ENCODE data around the gene ZNF221. TPM values are rescaled to one million over a fixed set of nuclear protein-coding genes. Genes with fewer than 3 reads are reported as not detected.
A peak's percentile ranks its signal among the peaks of the same experiment; 100 is the strongest.

Gene ZNF221
- total and polyA plus RNA-seq, 2 donors (not counting 1 experiment from before 2014, with no cell fraction given) = 0.63 to 7.0 TPM

- H3K4me3 Mint-ChIP-seq = peak within 1 kb of the TSS; percentile 97
- peaks cover 2 to 18% of the 10 kb centered on the region in 2 experiments for H3K36me3 ChIP-seq (replicated peaks in 1 of 2; ENCODE audit: control extremely low read depth in 1 of 2, control insufficient read depth in 1 of 2, extremely low read depth in 1 of 2, insufficient read depth in 2 of 2, low read length in 1 of 2)
- no peaks in the 10 kb centered on the region for H3K27me3 Mint-ChIP-seq
- H3K4me2 ChIP-seq (replicated peaks; ENCODE audit: low read depth, low read length, poor library complexity, severe bottlenecking) = peak within 1 kb of the TSS; percentile 91
- CTCF ChIA-PET = interaction anchor here (0.8 to 1.5 kb wide), 2 partner anchors 105 to 160 kb away, joined by 4 to 7 read pairs; partner anchors contain the start of gene ZNF224
- peaks cover 12% of the 10 kb centered on the region for H3K79me2 ChIP-seq (ENCODE audit: control insufficient read depth, insufficient read depth, low read length)
- H2AFZ ChIP-seq (ENCODE audit: insufficient read depth, low read depth, low read length, poor library complexity, severe bottlenecking) = peak within 1 kb of the TSS; percentile 94
- H4K20me1 ChIP-seq (ENCODE audit: control insufficient read depth, insufficient read depth, low read length, poor library complexity, severe bottlenecking) = no peaks in the 10 kb centered on the region
- H3K9me3 Mint-ChIP-seq (ENCODE audit: insufficient read depth) = no peaks in the 10 kb centered on the region
- peak within 1 kb of the TSS; percentile 61 to 93 (median 81) for H3K4me3 ChIP-seq (ENCODE audit: control extremely low read depth in 1 of 5, extremely low read depth in 1 of 5, insufficient read depth in 1 of 5, low read depth in 2 of 5, low read length in 4 of 5)
- under 1% methylated on average over 39 of the region's 42 CpGs for WGBS (ENCODE audit: insufficient coverage)
- no peak for TF ChIP-seq CTCF (IDR thresholded peaks at IDR 0.05)
- peaks cover 26% of the 10 kb centered on the region for H3K4me1 Mint-ChIP-seq
- POLR2A ChIA-PET = interaction anchor here (0.9 to 1.4 kb wide), 4 partner anchors 16 to 277 kb away, joined by 3 to 5 read pairs (median 3); partner anchors contain the start of genes ZNF221 and ZNF227
- H3K4me1 ChIP-seq (ENCODE audit: control insufficient read depth in 2 of 2, insufficient read depth in 2 of 2, low read length in 2 of 2) = peaks cover 11 to 12% of the 10 kb centered on the region in 2 donors
- no peaks in the 10 kb centered on the region for H3K27me3 ChIP-seq (replicated peaks in 1 of 4; ENCODE audit: control extremely low read depth in 1 of 4, control insufficient read depth in 3 of 4, insufficient read depth in 4 of 4, low read length in 3 of 4)
- H3K9me3 ChIP-seq (ENCODE audit: control extremely low read depth in 1 of 3, control insufficient read depth in 2 of 3, insufficient read depth in 1 of 3, low read length in 2 of 3) = peaks cover 3 to 5% (median 3%) of the 10 kb centered on the region in 3 donors
- DNase-seq (peak; percentile 91), ATAC-seq (ENCODE audit: low read depth) (peak; percentile 96)
- intact Hi-C loops (cut with micrococcal nuclease) = loop anchor here (1.0 to 10.0 kb wide), 12 partner anchors 16 to 272 kb away; partner anchors contain the start of genes SMG9, ZNF155, ZNF221 and ZNF222
- peak within 1 kb of the TSS; percentile 88 for H3K27ac Mint-ChIP-seq
- H3K9ac ChIP-seq (ENCODE audit: low read length) = peak within 1 kb of the TSS; percentile 80
- peak within 1 kb of the TSS; percentile 55 to 72 for H3K27ac ChIP-seq (ENCODE audit: low read length in 2 of 2)
Observed at GRCh38 chr19:43934985-43935708, 15.9 kb upstream of the ZNF221 start, which contains the start of gene ZNF45. Gene ZNF45, minus strand, starts transcription at chr19:43935282. Its CDS starts 13,097 bp downstream, at chr19:43922185.

- Mint-ChIP-seq H3K4me3 (peak overlapping the region; percentile 48), H3K9me3 (ENCODE audit: insufficient read depth) (no peaks in the 10 kb centered on the region), H3K27me3 (peaks cover 4% of the 10 kb centered on the region), H3K27ac (no peak overlapping the region), H3K4me1 (peaks cover 26% of the 10 kb centered on the region)
- H3K4me3 ChIP-seq (ENCODE audit: control extremely low read depth in 1 of 5, extremely low read depth in 1 of 5, insufficient read depth in 1 of 5, low read depth in 2 of 5, low read length in 4 of 5) = no peak overlapping the region
- H2AFZ ChIP-seq (ENCODE audit: insufficient read depth, low read depth, low read length, poor library complexity, severe bottlenecking) = peak overlapping the region; percentile 94
- DNase-seq (peak; percentile 12), ATAC-seq (ENCODE audit: low read depth) (no peak)
- no peaks in the 10 kb centered on the region for H3K27me3 ChIP-seq (replicated peaks in 1 of 4; ENCODE audit: control extremely low read depth in 1 of 4, control insufficient read depth in 3 of 4, insufficient read depth in 4 of 4, low read length in 3 of 4)
- CTCF ChIA-PET = interaction anchor here (0.8 to 1.5 kb wide), 2 partner anchors 106 to 159 kb away, joined by 4 to 7 read pairs; partner anchors contain the start of gene ZNF224
- H3K36me3 ChIP-seq (replicated peaks in 1 of 2; ENCODE audit: control extremely low read depth in 1 of 2, control insufficient read depth in 1 of 2, extremely low read depth in 1 of 2, insufficient read depth in 2 of 2, low read length in 1 of 2) = peaks cover 2 to 13% of the 10 kb centered on the region in 2 experiments
- peaks cover 3 to 5% (median 3%) of the 10 kb centered on the region in 3 donors for H3K9me3 ChIP-seq (ENCODE audit: control extremely low read depth in 1 of 3, control insufficient read depth in 2 of 3, insufficient read depth in 1 of 3, low read length in 2 of 3)
- peaks cover 11 to 12% of the 10 kb centered on the region in 2 donors for H3K4me1 ChIP-seq (ENCODE audit: control insufficient read depth in 2 of 2, insufficient read depth in 2 of 2, low read length in 2 of 2)
- no peak for TF ChIP-seq CTCF (IDR thresholded peaks at IDR 0.05)
- no peak for TF ChIP-seq EZH2 (IDR thresholded peaks at IDR 0.05; ENCODE audit: borderline replicate concordance, insufficient read depth, low read depth, low read length, poor library complexity, severe bottlenecking)
- intact Hi-C loops (cut with micrococcal nuclease) = loop anchor here (10.0 kb wide), 1 partner anchor 181 kb away; the partner anchor contains the start of gene SMG9
- H3K9ac ChIP-seq (ENCODE audit: low read length) = no peak overlapping the region
- H3K79me2 ChIP-seq (ENCODE audit: control insufficient read depth, insufficient read depth, low read length) = peaks cover 9% of the 10 kb centered on the region
- H3K4me2 ChIP-seq (replicated peaks; ENCODE audit: low read depth, low read length, poor library complexity, severe bottlenecking) = no peak overlapping the region
- POLR2A ChIA-PET = interaction anchor here (1.4 kb wide), 1 partner anchor 47 kb away, joined by 5 read pairs; no protein-coding TSS in a partner anchor
- WGBS (ENCODE audit: insufficient coverage) = 100% methylated on average over 1 of the region's 5 CpGs
- H4K20me1 ChIP-seq (ENCODE audit: control insufficient read depth, insufficient read depth, low read length, poor library complexity, severe bottlenecking) = no peaks in the 10 kb centered on the region
- H3K27ac ChIP-seq (ENCODE audit: low read length in 2 of 2) = no peak overlapping the region
Observed at GRCh38 chr19:43936188-43936587, 14.8 kb upstream of the ZNF221 start.
